SK-N-MC (cell line): Measurements from ENCODE around the gene ANO3.

Experiments used
- DNase-seq: peaks from one replicate; pipeline ENCODE4 v3.0.0-alpha.2; 2011; ENCODE audit warnings: low read depth, low spot score
- H3K27ac ChIP-seq: fragments of 200-600 bp; sonication (generic); 2 replicates; pipeline ENCODE4 v1.5.1; 2016; ENCODE audit warnings: mixed run types
- H3K36me3 ChIP-seq: fragments of 200-600 bp; sonication (generic); 2 replicates; pipeline ENCODE4 v1.6.1; 2017; ENCODE audit warnings: antibody characterized with exemption, low read length, mixed read lengths; ENCODE audit not compliant: insufficient read depth
- H3K4me3 ChIP-seq: fragments of 200-600 bp; sonication (generic); 2 replicates; pipeline ENCODE4 v1.5.1; 2016
- H3K9ac ChIP-seq: fragments of 200-600 bp; sonication (generic); 2 replicates; pipeline ENCODE4 v1.8.0; 2017; ENCODE audit warnings: mixed run types, mixed read lengths; ENCODE audit not compliant: insufficient read length
- H3K9me3 ChIP-seq: fragments of 200-600 bp; sonication (generic); 2 replicates; pipeline ENCODE4 v1.6.1; 2017; ENCODE audit warnings: low read depth, mild to moderate bottlenecking, antibody characterized with exemption, low read length, moderate library complexity, mixed read lengths
- EZH2 ChIP-seq: fragments of 200-600 bp; sonication (generic); IDR thresholded peaks from one replicate; pipeline ENCODE4 v1.6.1; 2017; ENCODE audit warnings: antibody characterized with exemption
- FOXP2 ChIP-seq: optimal IDR thresholded peaks from 2 replicates; pipeline ENCODE3; 2011; ENCODE audit warnings: mild to moderate bottlenecking, moderate library complexity; ENCODE audit not compliant: insufficient read depth; ENCODE audit errors: extremely low read length, control extremely low read depth
- POLR2AphosphoS5 ChIP-seq: IDR thresholded peaks from 2 replicates; pipeline ENCODE4 v1.6.1; 2012; ENCODE audit warnings: mild to moderate bottlenecking, low read depth, low read length, borderline replicate concordance

The ANO3 gene

DNA sequence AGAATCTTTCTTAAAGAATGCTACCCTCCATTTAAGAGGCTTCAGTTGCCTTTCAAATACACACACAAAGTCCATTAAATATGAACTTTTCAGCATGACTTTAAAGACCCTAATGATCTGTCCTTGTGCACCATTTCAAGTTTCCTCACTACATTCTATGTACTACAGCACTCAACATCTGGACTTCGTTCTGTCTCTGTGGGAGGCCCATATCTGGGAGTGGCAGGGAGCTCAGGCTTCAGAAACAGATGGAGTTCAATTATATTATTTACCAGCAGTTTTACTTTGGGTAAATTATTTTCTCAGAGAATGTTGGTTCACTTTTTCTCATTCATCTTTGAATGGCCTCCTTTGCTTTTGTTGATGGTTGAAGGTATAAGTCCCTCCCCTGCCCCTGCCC is 67.4 kb downstream of the ANO3 start:
- H3K36me3 ChIP-seq, result no peaks in the 10 kb centered on the region
- H3K9me3 ChIP-seq, result no peaks in the 10 kb centered on the region
- TF ChIP-seq POLR2AphosphoS5 (no peak), EZH2 (no peak), FOXP2 (no peak)
- no peak for DNase-seq
- no peak overlapping the region for H3K9ac ChIP-seq
- H3K4me3 ChIP-seq, result no peak overlapping the region
- no peak overlapping the region for H3K27ac ChIP-seq

- no peaks in the 10 kb centered on the region for H3K36me3 ChIP-seq
- no peaks in the 10 kb centered on the region for H3K9me3 ChIP-seq
- no peak overlapping the region for H3K4me3 ChIP-seq
- no peak for DNase-seq
- TF ChIP-seq POLR2AphosphoS5 (no peak), FOXP2 (no peak), EZH2 (no peak)
- no peak overlapping the region for H3K27ac ChIP-seq
- no peak overlapping the region for H3K9ac ChIP-seq
Measured at GRCh38 chr11:26410706-26411366, 78.9 kb downstream of the ANO3 start.

GRCh38 chr11:26412955-26413354 is 81.0 kb downstream of the ANO3 start:
- H3K4me3 ChIP-seq, result no peak overlapping the region
- no peak for DNase-seq
- TF ChIP-seq FOXP2 (no peak), EZH2 (no peak), POLR2AphosphoS5 (no peak)

DNA sequence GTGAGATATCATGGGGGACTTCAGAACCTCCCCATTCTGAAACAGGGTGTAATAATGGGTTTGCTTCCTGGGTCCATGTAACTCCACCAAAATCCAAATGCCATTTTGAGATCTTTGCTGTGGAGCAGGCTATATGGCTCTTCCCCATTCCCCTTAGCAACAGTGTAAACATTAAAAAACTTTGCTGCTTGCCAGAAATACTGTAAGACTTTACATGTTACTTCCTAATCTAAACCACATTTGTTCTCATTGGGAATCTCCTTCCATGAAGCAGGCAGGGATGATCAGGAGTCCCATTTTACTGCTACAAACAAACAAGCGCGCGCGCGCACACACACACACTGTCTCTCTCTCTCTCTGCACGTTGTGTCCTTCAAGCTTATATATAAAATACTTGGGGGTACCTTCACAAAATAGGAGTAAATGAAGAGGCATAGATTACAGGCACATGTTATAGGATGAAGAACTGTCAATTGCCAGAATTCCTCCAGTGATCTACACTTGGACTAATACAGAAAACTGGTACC is 86.5 kb downstream of the ANO3 start:
- Histone ChIP-seq H3K9ac (no peak overlapping the region), H3K9me3 (no peaks in the 10 kb centered on the region), H3K36me3 (no peaks in the 10 kb centered on the region), H3K4me3 (no peak overlapping the region), H3K27ac (no peak overlapping the region)
- TF ChIP-seq FOXP2, result no peak
- DNase-seq, result no peak

More at GRCh38 chr11:26412955-26413354, 81.0 kb downstream of the ANO3 start:
- H3K9ac ChIP-seq, result no peak overlapping the region
- no peaks in the 10 kb centered on the region for H3K36me3 ChIP-seq
- H3K9me3 ChIP-seq, result no peaks in the 10 kb centered on the region
- no peak overlapping the region for H3K27ac ChIP-seq

- H3K36me3 ChIP-seq, result no peaks in the 10 kb centered on the region
Measured at GRCh38 chr11:26420331-26420730, 88.4 kb downstream of the ANO3 start.

DNA sequence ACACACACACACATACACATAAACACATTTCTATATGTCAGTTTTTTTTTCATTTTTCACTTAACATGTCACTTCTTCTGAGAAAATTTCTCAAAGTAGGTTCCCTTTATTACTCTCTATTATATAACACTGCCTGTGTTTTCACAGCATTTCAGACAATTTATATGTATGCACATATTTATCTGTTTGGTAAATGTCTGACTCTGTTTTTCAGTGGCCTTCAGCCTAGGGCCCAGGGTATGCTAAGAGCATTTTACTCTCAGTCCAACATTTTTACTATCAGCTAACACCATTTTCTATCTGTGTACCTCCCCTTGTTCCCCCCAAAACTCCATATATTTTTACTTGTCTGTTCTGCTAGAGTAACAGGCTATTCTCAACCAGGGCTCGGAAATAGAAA is 92.3 kb downstream of the ANO3 start:
- TF ChIP-seq EZH2 (no peak), FOXP2 (no peak), POLR2AphosphoS5 (no peak)
- H3K9ac ChIP-seq, result no peak overlapping the region
- no peak overlapping the region for H3K27ac ChIP-seq
- H3K9me3 ChIP-seq, result no peaks in the 10 kb centered on the region
- H3K4me3 ChIP-seq, result no peak overlapping the region
- H3K36me3 ChIP-seq, result no peaks in the 10 kb centered on the region
- no peak for DNase-seq

More at GRCh38 chr11:26420331-26420730, 88.4 kb downstream of the ANO3 start:
- DNase-seq, result no peak
- no peak overlapping the region for H3K9ac ChIP-seq
- H3K27ac ChIP-seq, result no peak overlapping the region
- no peaks in the 10 kb centered on the region for H3K9me3 ChIP-seq
- TF ChIP-seq EZH2, result no peak
- no peak for TF ChIP-seq FOXP2
- TF ChIP-seq POLR2AphosphoS5, result no peak
- H3K4me3 ChIP-seq, result no peak overlapping the region

DNA sequence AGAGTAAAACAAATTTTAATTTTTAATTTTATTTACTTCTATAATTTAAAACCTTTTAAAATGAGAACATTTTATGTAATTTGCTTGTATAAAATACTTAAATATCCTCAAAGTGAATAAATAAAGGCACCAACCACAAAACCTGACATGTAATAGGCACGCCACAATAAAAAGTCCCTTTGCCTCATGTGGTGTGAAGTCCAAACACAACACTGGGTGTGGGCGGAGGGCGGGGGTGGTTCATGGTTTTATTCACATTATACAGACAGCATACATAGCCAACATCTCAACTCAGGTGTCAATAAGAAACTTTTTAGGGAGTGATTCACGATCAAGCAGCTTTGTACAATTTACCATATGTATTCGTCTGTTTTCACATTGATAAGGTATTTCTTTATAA is 107.9 kb downstream of the ANO3 start:
- Histone ChIP-seq H3K9me3 (no peaks in the 10 kb centered on the region), H3K4me3 (no peak overlapping the region), H3K36me3 (no peaks in the 10 kb centered on the region), H3K27ac (no peak overlapping the region), H3K9ac (no peak overlapping the region)
- TF ChIP-seq POLR2AphosphoS5, result no peak
- no peak for TF ChIP-seq FOXP2
- TF ChIP-seq EZH2, result no peak
- no peak for DNase-seq

- no peak overlapping the region for H3K27ac ChIP-seq
- no peaks in the 10 kb centered on the region for H3K36me3 ChIP-seq
- H3K9ac ChIP-seq, result no peak overlapping the region
- H3K4me3 ChIP-seq, result no peak overlapping the region
- no peaks in the 10 kb centered on the region for H3K9me3 ChIP-seq
- no peak for TF ChIP-seq EZH2
- no peak for TF ChIP-seq FOXP2
- no peak for TF ChIP-seq POLR2AphosphoS5
- no peak for DNase-seq
Measured at GRCh38 chr11:26442131-26442530, 110.2 kb downstream of the ANO3 start.

GRCh38 chr11:26443617-26444016 is 111.7 kb downstream of the ANO3 start:
- Histone ChIP-seq H3K36me3 (no peaks in the 10 kb centered on the region), H3K27ac (no peak overlapping the region), H3K9ac (no peak overlapping the region), H3K9me3 (no peaks in the 10 kb centered on the region), H3K4me3 (no peak overlapping the region)
- no peak for TF ChIP-seq FOXP2
- no peak for TF ChIP-seq POLR2AphosphoS5
- TF ChIP-seq EZH2, result no peak
- DNase-seq, result no peak
